Lung (tissue), 16 donors: ENCODE data around the gene LITAF. TPM values are rescaled to one million over a fixed set of nuclear protein-coding genes. Genes with fewer than 3 reads are reported as not detected.
A peak's percentile ranks its signal among the peaks of the same experiment; 100 is the strongest.

ENCODE experiments used
- ATAC-seq: fragments of 200-7000 bp; cut with Tn5 transposase; one replicate; pipeline ENCODE4 v1.9.1; 2020; ENCODE audit warnings: moderate number of reproducible peaks; ENCODE audit not compliant: insufficient read depth, low FRiP score
- DNase-seq, 3 donors: peaks; one replicate each; pipeline ENCODE4 v3.0.0-alpha.2; 2013 to 2017
- H3K27ac ChIP-seq, 2 donors: one replicate each; pipeline ENCODE4 v1.5.1; 2013; ENCODE audit warnings: mild to moderate bottlenecking in 2 of 2, moderate library complexity in 2 of 2, control low read depth in 1 of 2, inconsistent platforms in 1 of 2, low read depth in 1 of 2, low read length in 1 of 2
- H3K27me3 ChIP-seq, 3 donors: one replicate each; pipeline ENCODE4 v1.5.1; 2013; ENCODE audit warnings: low read length in 2 of 3; ENCODE audit not compliant: control insufficient read depth in 3 of 3, insufficient read depth in 3 of 3
- H3K36me3 ChIP-seq, 4 donors: one replicate each; pipeline ENCODE4 v1.5.1; 2013; ENCODE audit warnings: low read length in 4 of 4, mild to moderate bottlenecking in 1 of 4, moderate library complexity in 1 of 4; ENCODE audit not compliant: control insufficient read depth in 4 of 4, insufficient read depth in 4 of 4
- H3K4me1 ChIP-seq, 5 donors: one replicate each; pipeline ENCODE4 v1.5.1; 2013; ENCODE audit warnings: low read length in 5 of 5, mild to moderate bottlenecking in 2 of 5, moderate library complexity in 1 of 5; ENCODE audit not compliant: control insufficient read depth in 5 of 5, insufficient read depth in 5 of 5
- H3K4me3 ChIP-seq: one replicate; pipeline ENCODE4 v1.5.1; 2013; ENCODE audit warnings: mild to moderate bottlenecking, control low read depth, moderate library complexity
- H3K9ac ChIP-seq, 2 donors: one replicate each; pipeline ENCODE4 v1.5.1; 2013; ENCODE audit warnings: low read length in 2 of 2, control low read depth in 1 of 2; ENCODE audit not compliant: insufficient read depth in 1 of 2
- H3K9me3 ChIP-seq, 4 donors: one replicate each; pipeline ENCODE4 v1.5.1; 2013; ENCODE audit warnings: low read length in 3 of 4, mild to moderate bottlenecking in 1 of 4, moderate library complexity in 1 of 4; ENCODE audit not compliant: control insufficient read depth in 4 of 4, insufficient read depth in 3 of 4
- CTCF ChIP-seq: IDR thresholded peaks from 2 replicates; pipeline ENCODE4 v1.5.1; 2012; ENCODE audit warnings: mild to moderate bottlenecking; ENCODE audit errors: control extremely low read depth, extremely low read depth
- WGBS, 2 donors: extraction: QIAGEN DNeasy Blood & Tissue Kit; methylation state at CpG; one replicate each; pipeline ENCODE4 v1.1.7; 2013; 5-methylcytosine and 5-hydroxymethylcytosine counted together
- long read RNA-seq, 5 donors: transcript quantifications; one replicate each; lab custom pipeline, GENCODE V29; 2026
- polyA plus RNA-seq, 2 donors: library from polyadenylated mRNA; stranded (reverse); fragments of 200-250 nt; gene quantifications; one replicate each; pipeline ENCODE4 v1.2.1, GENCODE V29; 2013
- total RNA-seq, 2 donors: library from RNA; depleted of rRNA in 1 of 2; stranded (reverse); fragments of >200 nt in 1 of 2; gene quantifications; one replicate each; pipeline ENCODE4 v1.2.1, GENCODE V29; 2014 to 2021
- donor health status: control.
- donor health status: control.
- donor health status: Bipolar disorder and iron deficiency.
- donor health status: healthy.
- donor health status: DM: yes; HTN: yes; CAD: no.

The LITAF gene
- 100 to 1,000 TPM in 1 of 2 donors, 10 to 100 TPM in 1; 89.8 to 203 TPM for total RNA-seq
- polyA plus RNA-seq = 100 to 1,000 TPM in 1 of 2 donors, 10 to 100 TPM in 1; 66.4 to 406 TPM
- long read RNA-seq, donor 1, transcript LITAF-221 (4 exons, 2,467 nt) = major isoform, 42 of 87 reads
- long read RNA-seq, donor 1, transcript LITAF-214 (2 exons, 486 nt) = minor isoform, 6 of 87 reads
- long read RNA-seq, donor 1, transcript LITAF-205 (4 exons, 1,118 nt) = minor isoform, 8 of 87 reads
- long read RNA-seq, donor 1, partial matches to known transcripts = 30 of 87 reads
- long read RNA-seq, donor 1, other reads (novel, unspliced or antisense) = 0 of 87 reads
- long read RNA-seq, donor 2, transcript LITAF-221 (4 exons, 2,467 nt) = major isoform, 20 of 39 reads
- long read RNA-seq, donor 2, transcript LITAF-214 (2 exons, 486 nt) = minor isoform, 5 of 39 reads
- long read RNA-seq, donor 2, partial matches to known transcripts = 14 of 39 reads
- long read RNA-seq, donor 2, other reads (novel, unspliced or antisense) = 0 of 39 reads
- long read RNA-seq, donor 3, transcript LITAF-221 (4 exons, 2,467 nt) = major isoform, 15 of 40 reads
- long read RNA-seq, donor 3, partial matches to known transcripts = 16 of 40 reads
- long read RNA-seq, donor 3, other reads (novel, unspliced or antisense) = 0 of 40 reads
- long read RNA-seq, donor 4, transcript LITAF-214 (2 exons, 486 nt) = minor isoform, 6 of 42 reads
- long read RNA-seq, donor 4, transcript LITAF-221 (4 exons, 2,467 nt) = major isoform, 16 of 42 reads
- long read RNA-seq, donor 4, partial matches to known transcripts = 16 of 42 reads
- long read RNA-seq, donor 4, other reads (novel, unspliced or antisense) = 0 of 42 reads
- long read RNA-seq, donor 5, transcript LITAF-205 (4 exons, 1,118 nt) = minor isoform, 11 of 110 reads
- long read RNA-seq, donor 5, transcript LITAF-221 (4 exons, 2,467 nt) = major isoform, 45 of 110 reads
- long read RNA-seq, donor 5, transcript LITAF-214 (2 exons, 486 nt) = minor isoform, 10 of 110 reads
- long read RNA-seq, donor 5, partial matches to known transcripts = 44 of 110 reads
- long read RNA-seq, donor 5, other reads (novel, unspliced or antisense) = 0 of 110 reads

- DNase-seq = peak; percentile 83 to 88 (median 86)
- peak within 1 kb of the TSS; percentile 93 to 94 for H3K27ac ChIP-seq
- 4 to 7% methylated on average over 36 to 74 of the region's 74 CpGs for WGBS, 2 donors
- peak within 1 kb of the TSS; percentile 82 for H3K4me3 ChIP-seq
- peaks cover 3 to 33% (median 10%) of the 10 kb centered on the region in 5 donors for H3K4me1 ChIP-seq
- peaks cover 0 to 3% (median 0%) of the 10 kb centered on the region in 4 donors for H3K9me3 ChIP-seq
- H3K27me3 ChIP-seq = no peaks in the 10 kb centered on the region
- ATAC-seq = peak; percentile 80
- H3K9ac ChIP-seq = peak within 1 kb of the TSS; percentile 43 to 80
- H3K36me3 ChIP-seq = no peaks in the 10 kb centered on the region
- no peak for TF ChIP-seq CTCF
These were observed at the start of gene LITAF for GRCh38 chr16:11586856-11587642. Gene LITAF, minus strand, starts transcription at chr16:11586919. Its CDS starts 30,189 bp downstream, at chr16:11556730.

GRCh38 chr16:11636172-11636721 lies 49.5 kb upstream of the LITAF start:
- no peak overlapping the region for H3K4me3 ChIP-seq
- peak; percentile 56 for ATAC-seq
- H3K4me1 ChIP-seq = peaks cover 3 to 29% (median 21%) of the 10 kb centered on the region in 5 donors
- peak; percentile 52 to 78 (median 65) for DNase-seq
- H3K9ac ChIP-seq = no peak overlapping the region
- 41 to 51% methylated on average over 14 of the region's 14 CpGs for WGBS, 2 donors
- H3K27me3 ChIP-seq = no peaks in the 10 kb centered on the region
- no peaks in the 10 kb centered on the region for H3K36me3 ChIP-seq
- TF ChIP-seq CTCF = no peak
- peak overlapping the region in 1 of 2 donors; percentile 1 for H3K27ac ChIP-seq
- H3K9me3 ChIP-seq = no peaks in the 10 kb centered on the region

GRCh38 chr16:11635679-11636171 lies 49.0 kb upstream of the LITAF start:
- Histone ChIP-seq H3K9ac (no peak overlapping the region), H3K36me3 (no peaks in the 10 kb centered on the region), H3K9me3 (no peaks in the 10 kb centered on the region), H3K27ac (peak overlapping the region in 1 of 2 donors; percentile 1), H3K4me1 (peaks cover 0 to 28% (median 16%) of the 10 kb centered on the region in 5 donors), H3K4me3 (no peak overlapping the region), H3K27me3 (no peaks in the 10 kb centered on the region)
- 73 to 79% methylated on average over 12 of the region's 12 CpGs for WGBS, 2 donors
- no peak for DNase-seq
- TF ChIP-seq CTCF = no peak
- ATAC-seq = no peak
